Measurements from ENCODE around the gene RPS6KA4. TPM values are rescaled to one million over a fixed set of nuclear protein-coding genes. Genes with fewer than 3 reads are reported as not detected.

RPS6KA4 gene
- total RNA-seq = 42.6 and 61.0 TPM in 2 replicates

DNA sequence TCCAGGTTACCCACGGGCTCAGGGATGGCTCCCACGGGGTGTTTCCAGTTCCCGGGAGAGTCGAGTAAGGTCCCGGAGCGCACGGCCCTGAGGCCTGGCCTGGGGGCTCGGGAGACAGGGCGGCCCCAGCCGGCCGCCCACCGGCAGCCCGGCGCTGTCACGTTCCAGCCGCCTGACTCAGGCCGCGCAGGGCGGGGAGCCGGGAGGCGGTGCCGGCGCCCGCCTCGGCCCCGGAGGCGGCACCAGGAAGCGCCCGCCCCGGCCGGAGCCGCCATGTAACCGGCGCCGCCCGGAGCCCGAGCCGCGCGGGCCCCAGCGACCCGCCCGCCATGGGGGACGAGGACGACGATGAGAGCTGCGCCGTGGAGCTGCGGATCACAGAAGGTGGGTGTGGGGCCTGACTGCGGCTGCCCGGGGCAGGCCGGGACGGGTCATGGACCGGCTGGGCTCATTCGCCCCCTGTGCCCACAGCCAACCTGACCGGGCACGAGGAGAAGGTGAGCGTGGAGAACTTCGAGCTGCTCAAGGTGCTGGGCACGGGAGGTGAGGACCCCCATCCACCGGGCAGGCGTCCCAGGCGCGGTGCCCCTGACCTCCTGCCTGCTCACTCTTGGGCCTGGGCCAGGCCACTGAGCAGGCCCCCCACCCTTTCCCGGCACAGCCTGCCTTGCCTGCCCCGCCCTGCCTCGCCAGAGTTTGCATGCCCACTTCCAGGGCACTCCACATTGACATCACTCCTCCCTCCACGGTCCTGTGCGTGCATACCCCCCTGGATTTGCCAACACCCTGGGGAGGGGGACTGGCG, at the start of gene RPS6KA4:
Gene RPS6KA4, plus strand, starts transcription at position 256 of the 805 bp plus-strand sequence. Its CDS starts 74 bp downstream, at position 330.

GRCh38 chr11:64317325-64317960, 41.5 kb upstream of the RPS6KA4 start, which contains the start of gene TRMT112:
TRMT112 (minus strand) TSS chr11:64317559; CDS start chr11:64317526, 33 bp downstream.

DNA sequence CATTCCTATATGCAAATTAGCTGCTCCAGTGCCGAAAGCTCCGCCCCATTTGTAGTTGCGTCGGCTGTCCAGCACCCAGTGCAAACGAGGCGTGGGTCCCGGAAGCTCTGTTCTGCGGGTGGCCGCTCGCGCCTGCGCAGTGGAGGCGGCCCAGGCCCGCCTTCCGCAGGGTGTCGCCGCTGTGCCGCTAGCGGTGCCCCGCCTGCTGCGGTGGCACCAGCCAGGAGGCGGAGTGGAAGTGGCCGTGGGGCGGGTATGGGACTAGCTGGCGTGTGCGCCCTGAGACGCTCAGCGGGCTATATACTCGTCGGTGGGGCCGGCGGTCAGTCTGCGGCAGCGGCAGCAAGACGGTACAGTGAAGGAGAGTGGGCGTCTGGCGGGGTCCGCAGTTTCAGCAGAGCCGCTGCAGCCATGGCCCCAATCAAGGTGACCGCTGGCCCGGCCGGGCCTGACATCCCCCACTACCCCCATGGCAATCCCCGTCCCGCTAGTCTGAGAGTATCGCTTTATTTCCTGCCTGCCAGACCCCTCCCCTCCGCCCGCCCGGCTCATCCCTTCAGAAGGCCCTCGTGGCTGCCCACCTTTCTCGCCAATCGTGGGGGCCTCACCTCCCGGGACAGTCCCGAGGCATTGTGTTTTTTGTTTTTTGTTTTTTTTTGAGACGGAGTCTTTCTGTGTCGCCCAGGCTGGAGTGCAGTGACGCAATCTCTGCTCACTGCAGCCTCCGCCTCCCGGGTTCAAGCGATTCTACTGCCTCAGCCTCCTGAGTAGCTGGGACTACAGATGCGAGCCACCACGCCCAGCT, 40.8 kb upstream of the RPS6KA4 start, which contains the start of gene PRDX5:
Gene PRDX5, plus strand, starts transcription at position 161 of the 805 bp plus-strand sequence. Its CDS starts 95 bp downstream, at position 256.

GRCh38 chr11:64339754-64340408, 19.1 kb upstream of the RPS6KA4 start, which contains the start of gene CCDC88B:
CCDC88B (plus strand) TSS chr11:64340204; CDS start chr11:64340267, 63 bp downstream.

Other genes with a start within 250 kb of the RPS6KA4 start
- 13.1 and 16.1 TPM in 2 replicates for gene MACROD1, start 193.0 kb upstream of the RPS6KA4 start, total RNA-seq
- gene STIP1, start 173.0 kb upstream of the RPS6KA4 start, total RNA-seq = 116 and 128 TPM in 2 replicates
- 9.2 and 13.1 TPM in 2 replicates for gene FERMT3, start 152.4 kb upstream of the RPS6KA4 start, total RNA-seq
- gene TRPT1, start 133.0 kb upstream of the RPS6KA4 start, total RNA-seq = 87.0 and 88.8 TPM in 2 replicates
- gene NUDT22, start 132.9 kb upstream of the RPS6KA4 start, total RNA-seq = 54.9 and 70.6 TPM in 2 replicates
- 8.3 and 30.5 TPM in 2 replicates for gene DNAJC4, start 128.6 kb upstream of the RPS6KA4 start, total RNA-seq
- 31.3 and 47.3 TPM in 2 replicates for gene VEGFB, start 124.6 kb upstream of the RPS6KA4 start, total RNA-seq
- gene FKBP2, start 118.1 kb upstream of the RPS6KA4 start, total RNA-seq = 71.8 and 82.0 TPM in 2 replicates
- gene PPP1R14B, start 112.2 kb upstream of the RPS6KA4 start, total RNA-seq = 200 and 229 TPM in 2 replicates
- 37.4 and 38.3 TPM in 2 replicates for gene PLCB3, start 107.6 kb upstream of the RPS6KA4 start, total RNA-seq
- 81.2 and 101 TPM in 2 replicates for gene BAD, start 74.5 kb upstream of the RPS6KA4 start, total RNA-seq
- gene GPR137, start 73.3 kb upstream of the RPS6KA4 start, total RNA-seq = 31.2 and 50.1 TPM in 2 replicates
- not detected in 2 replicates for gene KCNK4, start 67.9 kb upstream of the RPS6KA4 start, total RNA-seq
- not detected in 2 replicates for gene CATSPERZ, start 58.8 kb upstream of the RPS6KA4 start, total RNA-seq
- 39.2 and 43.6 TPM in 2 replicates for gene ESRRA, start 53.6 kb upstream of the RPS6KA4 start, total RNA-seq
- gene TRMT112, start 41.6 kb upstream of the RPS6KA4 start, total RNA-seq = 186 and 201 TPM in 2 replicates
- 351 and 374 TPM in 2 replicates for gene PRDX5, start 41.0 kb upstream of the RPS6KA4 start, total RNA-seq
- gene CCDC88B, start 19.0 kb upstream of the RPS6KA4 start, total RNA-seq = 2.4 TPM in 1 of 2 replicates, not detected in the other
- not detected in 2 replicates for gene SLC22A11, start 196.8 kb downstream of the RPS6KA4 start, total RNA-seq
- gene SLC22A12, start 232.1 kb downstream of the RPS6KA4 start, total RNA-seq = not detected in 2 replicates

Data from cardiac atrium fibroblast (primary cell).